NCI-H2196 (cell line): ENCODE measurements around the gene C1GALT1C1L.
"Not testable (repeated sequence)": the region's sequence is repeated elsewhere in the genome, so short reads cannot be mapped to it uniquely, and the experiment has no call there.

ENCODE experiments used
- DNase-seq: peaks from one replicate; lab custom pipeline; 2025; ENCODE audit not compliant: unreplicated experiment; lab: John Stamatoyannopoulos, UW

The C1GALT1C1L gene

DNA sequence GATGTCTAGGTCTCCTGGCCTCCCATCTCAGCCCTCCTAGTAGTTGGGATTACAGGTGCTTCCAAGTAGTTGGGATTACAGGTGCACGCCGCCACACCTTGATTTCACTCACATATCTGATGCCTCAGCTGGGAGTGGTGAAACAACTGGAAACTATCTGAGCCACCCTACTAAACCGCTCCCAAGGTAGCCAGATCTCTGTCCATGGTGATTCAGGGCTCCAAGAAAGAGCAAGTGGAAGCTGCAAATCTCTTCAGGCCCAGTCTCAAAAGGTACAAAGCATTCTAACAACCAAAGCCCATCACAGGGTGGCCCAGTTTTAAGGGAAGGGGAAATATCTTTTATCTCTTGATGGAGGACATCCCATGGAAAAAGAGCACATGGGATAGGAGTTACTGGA lies 19.0 kb downstream of the C1GALT1C1L start:
- no peak for DNase-seq

GRCh38 chr2:43653506-43653905 lies 22.7 kb downstream of the C1GALT1C1L start:
- no peak for DNase-seq

DNA sequence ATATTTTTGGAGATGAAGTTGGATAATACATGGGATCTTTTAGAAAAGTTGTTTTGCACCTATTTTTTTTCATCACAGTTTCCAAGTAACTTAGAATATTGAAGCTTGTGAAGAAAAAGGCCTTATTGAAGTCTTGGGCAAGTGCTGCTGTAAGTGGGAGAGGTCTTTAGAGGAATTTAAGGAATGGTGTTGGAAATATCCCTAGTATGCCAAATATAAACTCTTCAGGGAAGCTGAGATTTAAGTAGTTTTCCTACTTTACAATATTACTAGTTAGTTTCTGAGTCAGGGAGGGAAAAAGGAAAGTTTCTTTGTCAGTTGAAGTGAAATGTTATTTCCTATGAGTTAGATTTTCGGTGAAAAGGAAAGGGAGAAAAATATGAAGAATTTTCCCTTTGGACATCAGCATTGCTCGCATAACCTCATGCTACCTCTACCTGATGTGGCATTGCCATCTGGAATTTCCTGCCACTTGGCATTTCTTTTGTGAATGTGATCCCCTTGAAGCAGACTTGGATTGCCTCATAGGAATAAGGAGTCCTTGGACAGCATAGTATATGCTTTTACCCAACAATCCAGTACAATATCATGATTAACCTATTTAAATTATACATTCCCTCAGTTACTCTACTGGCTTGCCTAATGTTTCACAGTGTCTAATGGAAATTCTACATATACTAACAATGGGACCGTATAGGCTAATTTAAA lies 27.1 kb downstream of the C1GALT1C1L start:
- DNase-seq, result no peak

DNA sequence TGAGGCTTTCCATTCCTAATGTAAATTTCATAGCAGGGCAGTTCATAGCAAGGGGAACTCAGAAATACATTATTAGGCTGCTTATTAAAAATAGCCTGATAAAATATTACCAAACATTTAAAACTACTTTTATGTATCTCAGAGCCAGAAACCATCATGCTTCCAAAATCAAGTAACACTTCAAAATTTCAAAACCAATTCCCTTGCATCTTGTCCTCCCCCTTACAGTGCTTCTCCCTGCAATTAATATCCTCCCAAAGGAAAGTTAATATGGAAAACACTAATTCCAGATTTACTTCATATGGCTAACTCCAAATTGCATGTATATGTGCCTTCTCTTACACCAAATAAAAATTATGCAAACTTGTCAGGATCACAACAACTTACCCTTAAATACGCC lies 32.5 kb downstream of the C1GALT1C1L start:
- DNase-seq, result no peak

- no peak for DNase-seq
These were observed 33.9 kb downstream of the C1GALT1C1L start for GRCh38 chr2:43642363-43642762.

DNA sequence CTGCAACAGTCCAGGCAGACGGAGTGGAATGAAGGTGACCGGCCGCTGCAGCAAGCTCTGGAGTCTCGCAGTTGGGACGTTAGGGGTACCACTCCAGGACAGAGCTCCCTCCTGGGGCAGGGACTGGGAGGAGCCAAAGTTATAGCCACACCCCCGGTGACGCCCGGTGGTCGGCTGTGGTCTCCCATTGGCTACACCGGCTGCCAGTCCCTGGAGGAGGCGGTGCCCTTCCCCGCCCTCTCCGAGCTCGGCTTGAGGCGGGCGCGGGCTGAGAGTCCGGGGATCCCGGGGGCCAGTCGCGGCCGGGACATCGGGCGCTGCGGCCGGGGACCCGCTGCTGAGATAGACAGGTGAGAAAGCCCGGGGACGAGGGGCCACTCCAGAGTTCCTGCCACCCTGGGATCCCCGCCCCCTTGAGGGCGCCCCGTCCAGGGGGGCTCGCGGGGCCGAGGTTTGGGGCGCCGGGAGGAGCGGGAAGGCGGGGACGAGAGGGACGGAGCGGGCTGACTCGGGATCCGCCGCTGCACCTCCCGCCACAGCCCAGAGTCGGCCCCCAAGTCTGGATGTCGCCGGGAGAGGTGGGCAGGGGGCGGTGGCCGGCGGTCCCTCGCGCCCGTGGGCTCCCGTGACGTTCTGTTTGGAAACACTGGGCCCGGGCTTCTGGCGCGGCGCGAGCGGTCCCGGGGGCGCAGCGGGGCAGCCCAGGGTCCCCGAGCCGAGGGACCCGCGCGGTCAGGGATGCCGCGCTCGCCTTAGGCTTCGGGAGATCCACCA lies 39.0 kb downstream of the C1GALT1C1L start, which contains the start of gene PLEKHH2:
Gene PLEKHH2 (plus strand): TSS at position 231 of the 774 bp plus-strand sequence. CDS start 7,414 bp downstream, outside the sequence.
- peak; percentile 84 for DNase-seq

DNA sequence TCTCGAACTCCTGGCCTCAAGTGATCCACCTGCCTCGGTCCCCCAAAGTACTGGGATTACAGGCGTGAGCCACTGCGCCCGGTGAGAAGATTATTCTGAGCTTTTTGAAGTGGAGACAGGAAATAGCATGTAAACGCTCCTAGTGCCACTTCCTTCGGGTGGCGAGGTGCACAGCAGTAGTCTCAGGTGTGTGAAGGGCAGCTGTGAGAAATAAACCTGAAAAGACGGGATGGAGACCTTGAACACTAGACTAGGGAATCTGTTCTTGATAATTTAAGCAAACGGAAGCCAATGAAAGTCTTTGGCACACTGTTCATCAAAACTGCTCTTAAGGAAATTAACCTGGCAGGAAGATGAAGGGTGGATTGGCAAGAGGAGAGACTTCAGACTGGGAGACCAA lies 39.6 kb downstream of the C1GALT1C1L start:
- no peak for DNase-seq

DNA sequence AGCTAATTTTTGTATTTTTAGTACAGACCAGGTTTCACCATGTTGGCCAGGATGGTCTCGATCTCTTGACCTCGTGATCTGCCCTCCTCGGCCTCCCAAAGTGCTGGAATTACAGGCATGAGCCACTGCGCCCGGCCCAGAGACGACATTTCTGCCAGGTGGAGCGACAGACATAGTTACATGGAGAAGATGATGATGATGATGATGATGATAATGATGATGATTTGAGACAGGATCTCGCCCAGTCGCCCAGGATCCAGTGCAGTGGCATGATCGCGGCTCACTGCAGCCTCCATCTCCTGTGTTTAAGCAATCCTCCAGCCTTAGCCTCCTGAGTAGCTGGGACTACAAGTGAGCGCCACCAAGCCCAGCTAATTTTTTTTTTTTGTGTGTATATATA lies 40.1 kb downstream of the C1GALT1C1L start:
- not testable (repeated sequence) for DNase-seq

DNA sequence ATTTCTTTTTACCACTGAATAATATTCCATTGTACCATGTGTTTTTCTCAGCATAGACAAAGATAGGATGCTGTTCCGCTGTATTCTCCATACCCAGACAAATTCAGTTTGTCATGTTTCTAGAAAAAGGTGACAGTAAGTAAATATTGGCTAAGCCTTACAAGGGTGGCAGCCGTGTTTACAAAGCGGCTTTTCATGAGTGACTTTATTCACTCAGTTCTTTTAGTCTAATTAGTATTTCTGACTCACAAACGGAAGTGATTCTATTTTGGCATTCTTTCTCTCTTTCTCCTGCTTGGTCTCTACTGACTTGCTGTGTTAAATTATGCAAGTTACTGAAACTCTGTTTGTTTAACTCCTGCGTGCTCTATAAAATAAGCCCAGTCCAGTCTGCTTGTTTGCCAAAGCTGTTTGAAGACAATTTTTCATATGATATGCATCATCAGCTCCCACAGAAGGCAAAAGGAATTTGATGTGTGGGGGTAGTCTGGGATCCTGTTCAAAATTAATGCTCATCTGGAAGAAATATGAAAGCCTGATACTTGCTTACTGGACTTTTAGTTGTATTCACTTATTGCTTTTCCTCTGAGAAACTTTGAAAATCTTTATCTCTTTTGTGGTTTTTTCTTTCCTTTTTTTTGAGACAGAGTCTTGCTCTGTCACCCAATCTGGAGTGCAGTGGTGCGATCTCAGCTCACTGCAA lies 41.5 kb downstream of the C1GALT1C1L start:
- DNase-seq, result peak; percentile 62

GRCh38 chr2:43631618-43632317 lies 44.5 kb downstream of the C1GALT1C1L start:
- DNase-seq, result no peak
